NK-92 treated with Interleukin-12 subunit alpha and Interleukin-12 subunit beta, amount 100 ng/mL, for 24 hours (cell line): Measurements from ENCODE around the gene CPLX4.
A peak's percentile ranks its signal among the peaks of the same experiment; 100 is the strongest.
"Not testable (repeated sequence)": the region's sequence is repeated elsewhere in the genome, so short reads cannot be mapped to it uniquely, and the experiment has no call there.

Source experiments
- DNase-seq: peaks from one replicate; lab custom pipeline; 2025; lab: John Stamatoyannopoulos, UW

Gene CPLX4

GRCh38 chr18:59269563-59270119 is 48.8 kb downstream of the CPLX4 start:
- no peak for DNase-seq

GRCh38 chr18:59268721-59269562 is 49.5 kb downstream of the CPLX4 start:
- DNase-seq, result no peak

GRCh38 chr18:59268127-59268720 is 50.2 kb downstream of the CPLX4 start:
- no peak for DNase-seq

GRCh38 chr18:59267503-59268126 is 50.8 kb downstream of the CPLX4 start:
- no peak for DNase-seq

GRCh38 chr18:59266886-59267502 is 51.5 kb downstream of the CPLX4 start:
- no peak for DNase-seq

GRCh38 chr18:59266459-59266858 is 52.0 kb downstream of the CPLX4 start:
- no peak for DNase-seq

DNA sequence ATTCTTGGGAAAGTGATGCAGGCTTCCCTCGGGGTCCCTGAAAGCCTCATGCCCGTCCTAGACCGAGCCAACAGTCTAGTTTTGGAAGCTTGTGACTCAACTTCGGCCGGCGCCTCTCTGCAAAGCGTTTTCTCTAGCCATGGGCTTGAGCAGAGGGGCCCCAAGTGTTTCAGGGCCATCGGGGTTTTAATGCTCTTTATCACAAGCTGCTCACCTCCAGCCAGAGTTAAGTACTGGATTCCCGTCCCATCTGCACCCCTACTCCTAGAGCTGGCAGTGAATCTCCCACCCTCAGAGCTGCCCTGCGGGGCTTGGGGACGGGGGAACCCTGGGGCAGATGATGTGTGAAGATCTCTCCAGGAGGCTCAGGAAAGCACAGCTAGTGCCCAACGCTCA is 52.5 kb downstream of the CPLX4 start:
- no peak for DNase-seq

DNA sequence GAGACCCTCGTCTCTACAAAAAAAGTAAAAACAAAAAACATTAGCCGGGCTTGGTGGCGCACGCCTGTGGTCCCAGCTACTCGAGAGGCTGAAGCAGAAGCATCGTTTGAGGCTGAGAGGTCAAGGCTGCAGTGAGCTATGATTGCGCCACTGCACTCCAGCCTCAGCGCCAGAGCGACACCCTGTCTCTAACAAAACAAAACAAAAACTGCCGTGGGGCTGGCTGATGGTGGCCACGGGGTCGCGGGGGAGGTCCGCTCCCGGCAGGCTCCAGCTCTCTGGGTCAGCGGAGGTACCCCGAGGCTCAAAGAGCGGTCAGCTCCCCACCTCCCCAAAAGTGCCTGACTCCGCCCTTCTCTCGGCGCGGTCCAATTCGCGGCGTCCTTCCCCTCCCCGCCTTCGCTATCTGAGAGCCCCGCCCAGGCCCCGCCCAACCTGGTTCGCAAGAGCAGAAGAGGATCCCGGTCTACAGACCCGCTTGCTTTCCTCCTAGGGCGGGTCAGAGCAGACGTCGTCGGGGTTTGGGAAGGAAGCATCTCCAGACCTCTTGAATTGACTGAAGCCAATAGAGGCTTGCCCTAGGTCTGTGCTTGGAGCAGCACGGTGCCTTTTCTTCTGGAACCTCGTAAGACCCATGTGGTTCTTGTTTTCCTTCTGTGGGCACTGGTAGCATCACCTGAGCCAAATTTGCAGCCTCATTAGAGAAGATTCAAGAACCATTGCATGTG is 53.0 kb downstream of the CPLX4 start:
- no peak for DNase-seq

DNA sequence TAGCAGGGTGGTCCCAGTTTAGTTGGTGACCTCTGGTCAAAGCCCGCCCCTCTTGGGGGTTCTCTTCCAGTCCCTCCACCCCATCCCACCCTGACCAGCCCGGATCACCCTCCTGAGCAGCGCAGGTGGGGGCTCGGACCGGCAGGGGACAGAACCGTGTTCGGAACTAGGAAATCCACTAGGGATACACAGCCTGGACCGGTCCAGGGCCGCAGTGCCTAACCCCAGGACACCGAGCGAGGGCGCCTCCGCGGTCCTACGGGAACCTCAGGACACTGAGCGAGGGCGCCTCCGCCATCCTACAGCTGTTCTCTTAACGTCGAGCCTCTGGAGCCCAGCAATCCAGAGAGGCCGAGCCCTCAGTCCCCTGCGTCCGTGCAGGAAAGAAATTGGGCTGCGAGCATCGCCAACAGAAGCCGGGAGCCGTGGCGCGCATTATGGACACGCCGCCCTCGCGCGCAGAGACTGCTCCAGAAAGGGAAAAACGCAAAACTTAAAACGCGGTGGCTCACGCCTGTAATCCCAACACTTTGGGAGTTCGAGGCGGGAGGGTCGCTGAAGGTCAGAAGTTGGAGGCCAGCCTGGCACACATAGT is 53.7 kb downstream of the CPLX4 start:
- no peak for DNase-seq

DNA sequence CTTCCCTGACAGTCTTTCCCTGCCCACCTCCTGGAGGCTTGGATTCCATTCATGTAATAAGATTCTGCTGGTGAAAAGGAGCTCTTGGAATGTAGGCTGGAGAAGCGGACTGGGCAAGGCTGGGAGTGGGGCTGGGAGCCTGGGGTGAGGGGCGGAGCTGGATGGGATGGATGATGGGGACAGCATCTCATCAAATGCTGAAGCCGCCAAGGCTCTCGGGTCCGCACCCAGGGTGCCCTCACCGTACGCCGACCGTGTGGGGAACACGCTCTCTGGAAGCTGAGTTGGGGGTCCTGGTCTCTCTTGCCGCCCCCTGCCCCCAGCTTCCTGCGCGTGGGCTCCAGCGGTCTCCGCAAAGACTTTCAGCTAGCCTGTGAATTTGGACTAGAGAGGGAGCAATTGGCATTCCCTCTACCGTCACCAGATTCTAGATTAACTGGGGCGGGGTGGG is 54.3 kb downstream of the CPLX4 start:
- no peak for DNase-seq

- no peak for DNase-seq
Observed at GRCh38 chr18:59263661-59264060, 54.8 kb downstream of the CPLX4 start.

- DNase-seq, result not testable (repeated sequence)
Observed at GRCh38 chr18:59262243-59262642, 56.2 kb downstream of the CPLX4 start.

GRCh38 chr18:59261842-59262241 is 56.6 kb downstream of the CPLX4 start:
- not testable (repeated sequence) for DNase-seq

DNA sequence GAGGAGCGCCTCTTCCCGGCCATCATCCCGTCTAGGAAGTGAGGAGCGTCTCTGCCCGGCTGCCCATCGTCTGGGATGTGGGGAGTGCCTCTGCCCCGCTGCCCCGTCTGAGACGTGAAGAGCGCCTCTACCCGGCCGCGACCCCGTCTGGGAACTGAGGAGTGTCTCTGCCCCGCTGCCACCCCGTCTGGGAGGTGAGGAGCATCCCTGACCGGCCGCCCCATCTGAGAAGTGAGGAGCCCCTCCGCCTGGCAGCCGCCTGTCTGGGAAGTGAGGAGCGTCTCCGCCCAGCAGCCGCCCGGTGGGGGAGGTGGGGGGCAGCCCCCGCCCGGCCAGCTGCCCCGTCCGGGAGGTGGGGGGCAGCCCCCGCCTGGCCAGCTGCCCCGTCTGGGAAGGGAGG is 63.0 kb downstream of the CPLX4 start:
- DNase-seq, result not testable (repeated sequence)

- DNase-seq, result peak; percentile 8
Observed at GRCh38 chr18:59249199-59249774, 69.2 kb downstream of the CPLX4 start.

GRCh38 chr18:59246796-59247195 is 71.7 kb downstream of the CPLX4 start:
- no peak for DNase-seq
